Mesenchymal stem cell (in vitro differentiated cells and primary cell): ENCODE results near the gene MAU2.
A peak's percentile ranks its signal among the peaks of the same experiment; 100 is the strongest.

Experiments used
- DNase-seq: peaks from one replicate; pipeline ENCODE4 v3.0.0-alpha.2; 2013
- H2AFZ ChIP-seq: one replicate; pipeline ENCODE4 v1.6.1; 2013; ENCODE audit warnings: low read depth, mild to moderate bottlenecking, control low read depth, inconsistent platforms, low read length, moderate library complexity
- H2AK5ac ChIP-seq: 2 replicates; pipeline ENCODE4 v1.6.1; 2013; ENCODE audit warnings: low read length, moderate library complexity, mild to moderate bottlenecking, inconsistent platforms; ENCODE audit not compliant: severe bottlenecking
- H2BK120ac ChIP-seq: one replicate; pipeline ENCODE4 v1.6.1; 2013; ENCODE audit warnings: low read depth, mild to moderate bottlenecking, inconsistent platforms, low read length, moderate library complexity
- H2BK12ac ChIP-seq, 2 experiments: one replicate each; pipeline ENCODE4 v1.6.1; 2013; ENCODE audit warnings: inconsistent platforms in 2 of 2, low read length in 2 of 2, mild to moderate bottlenecking in 2 of 2, moderate library complexity in 2 of 2, control low read depth in 1 of 2
- H2BK15ac ChIP-seq: one replicate; pipeline ENCODE4 v1.6.1; 2013; ENCODE audit warnings: mild to moderate bottlenecking, low read depth, inconsistent platforms; ENCODE audit not compliant: poor library complexity, severe bottlenecking
- H2BK5ac ChIP-seq: 2 replicates; pipeline ENCODE4 v1.6.1; 2013; ENCODE audit warnings: low read depth, mild to moderate bottlenecking, low read length, control low read depth, inconsistent platforms; ENCODE audit not compliant: poor library complexity, severe bottlenecking
- H3K14ac ChIP-seq, 2 experiments: one replicate each; pipeline ENCODE4 v1.6.1; 2013; ENCODE audit warnings: inconsistent platforms in 2 of 2, low read length in 2 of 2, control low read depth in 1 of 2, mild to moderate bottlenecking in 1 of 2, moderate library complexity in 1 of 2
- H3K18ac ChIP-seq, 2 experiments: one replicate each; pipeline ENCODE4 v1.6.1; 2013; ENCODE audit warnings: inconsistent platforms in 2 of 2, low read length in 2 of 2, control low read depth in 1 of 2, low read depth in 1 of 2, mild to moderate bottlenecking in 1 of 2
- H3K23ac ChIP-seq, 2 experiments: one replicate each; pipeline ENCODE4 v1.6.1; 2013; ENCODE audit warnings: inconsistent platforms in 2 of 2, low read length in 2 of 2, mild to moderate bottlenecking in 2 of 2, moderate library complexity in 2 of 2, control low read depth in 1 of 2
- H3K27ac ChIP-seq: 2 replicates; pipeline ENCODE4 v1.5.1; 2013; ENCODE audit warnings: mild to moderate bottlenecking, moderate library complexity, low read length, control low read depth, inconsistent platforms; ENCODE audit not compliant: poor library complexity, severe bottlenecking
- H3K27me3 ChIP-seq, 2 experiments: 2 replicates each; pipeline versions ENCODE4 v1.6.1 to v1.7.0; 2013; ENCODE audit warnings: low read length in 2 of 2, mild to moderate bottlenecking in 2 of 2, moderate library complexity in 2 of 2, control low read depth in 1 of 2, inconsistent platforms in 1 of 2; ENCODE audit not compliant: control insufficient read depth in 1 of 2, insufficient read depth in 1 of 2
- H3K36me3 ChIP-seq, 2 experiments: 2 replicates each; pipeline versions ENCODE4 v1.6.1 to v1.7.0; 2013; ENCODE audit warnings: low read length in 2 of 2, control low read depth in 1 of 2, inconsistent platforms in 1 of 2, low read depth in 1 of 2, mild to moderate bottlenecking in 1 of 2; ENCODE audit not compliant: insufficient read depth in 2 of 2, control insufficient read depth in 1 of 2
- H3K4ac ChIP-seq, 2 experiments: one replicate each; pipeline ENCODE4 v1.6.1; 2013; ENCODE audit warnings: inconsistent platforms in 2 of 2, low read length in 2 of 2, mild to moderate bottlenecking in 2 of 2, moderate library complexity in 2 of 2, control low read depth in 1 of 2, low read depth in 1 of 2
- H3K4me1 ChIP-seq: 2 replicates; pipeline ENCODE4 v1.6.1; 2013; ENCODE audit warnings: low read depth, low read length, control low read depth; ENCODE audit not compliant: control insufficient read depth, insufficient read depth
- H3K4me2 ChIP-seq: 2 replicates; pipeline ENCODE4 v1.6.1; 2013; ENCODE audit warnings: low read length, mild to moderate bottlenecking, inconsistent platforms; ENCODE audit not compliant: poor library complexity, severe bottlenecking
- H3K4me3 ChIP-seq, 2 experiments: 2 replicates each; pipeline versions ENCODE4 v1.5.1 to v1.7.0; 2013; ENCODE audit warnings: low read length in 2 of 2, mild to moderate bottlenecking in 2 of 2, control low read depth in 1 of 2, low read depth in 1 of 2; ENCODE audit not compliant: insufficient read depth in 1 of 2
- H3K79me1 ChIP-seq: replicated peaks from 2 replicates; pipeline ENCODE4 v1.6.1; 2013; ENCODE audit warnings: mild to moderate bottlenecking, control low read depth, low read length, inconsistent platforms; ENCODE audit not compliant: poor library complexity, severe bottlenecking
- H3K9ac ChIP-seq: 2 replicates; pipeline ENCODE4 v1.7.0; 2013; ENCODE audit warnings: mild to moderate bottlenecking, low read length, moderate library complexity
- H3K9me3 ChIP-seq: 2 replicates; pipeline ENCODE4 v1.7.0; 2013; ENCODE audit warnings: mild to moderate bottlenecking, low read length; ENCODE audit not compliant: control insufficient read depth
- H4K8ac ChIP-seq: one replicate; pipeline ENCODE4 v1.6.1; 2013; ENCODE audit warnings: inconsistent platforms, mild to moderate bottlenecking, low read length, moderate library complexity
- H4K91ac ChIP-seq: one replicate; pipeline ENCODE4 v1.6.1; 2013; ENCODE audit warnings: mild to moderate bottlenecking, low read length, inconsistent platforms
- WGBS: methylation state at CpG from one replicate; pipeline ENCODE4 v1.1.7; 2013; ENCODE audit warnings: mixed read lengths; 5-methylcytosine and 5-hydroxymethylcytosine counted together

The MAU2 gene

GRCh38 chr19:19274716-19275565, 45.7 kb upstream of the MAU2 start:
- H2BK5ac ChIP-seq: no peak overlapping the region
- H3K18ac ChIP-seq: no peak overlapping the region
- DNase-seq: no peak
- H2AFZ ChIP-seq: no peak overlapping the region
- no peak overlapping the region for H2BK15ac ChIP-seq
- no peak overlapping the region for H3K14ac ChIP-seq
- no peak overlapping the region for H4K8ac ChIP-seq
- H3K9ac ChIP-seq: no peak overlapping the region
- no peak overlapping the region for H3K4me2 ChIP-seq
- peaks cover 5% of the 10 kb centered on the region for H3K79me1 ChIP-seq
- H3K23ac ChIP-seq: no peak overlapping the region
- H2BK12ac ChIP-seq: peak overlapping the region in 1 of 2 experiments; percentile 51
- H3K36me3 ChIP-seq: peaks cover 43 to 53% of the 10 kb centered on the region in 2 experiments
- H3K9me3 ChIP-seq: no peaks in the 10 kb centered on the region
- H2AK5ac ChIP-seq: no peak overlapping the region
- H3K27ac ChIP-seq: no peak overlapping the region
- peak overlapping the region; percentile 92 for H4K91ac ChIP-seq
- 89% methylated on average over 9 of the region's 9 CpGs for WGBS
- no peak overlapping the region for H3K4ac ChIP-seq
- no peak overlapping the region for H2BK120ac ChIP-seq
- H3K27me3 ChIP-seq: peaks cover 8 to 30% of the 10 kb centered on the region in 2 experiments
- H3K4me1 ChIP-seq: peaks cover 46% of the 10 kb centered on the region
- no peak overlapping the region for H3K4me3 ChIP-seq

- Histone ChIP-seq H2BK5ac (no peak overlapping the region), H3K9ac (no peak overlapping the region), H3K36me3 (peaks cover 54 to 62% of the 10 kb centered on the region in 2 experiments), H4K8ac (peak overlapping the region; percentile 33), H3K14ac (no peak overlapping the region), H3K18ac (peak overlapping the region in 1 of 2 experiments; percentile 82), H3K4me3 (no peak overlapping the region), H3K4me2 (no peak overlapping the region), H2BK120ac (no peak overlapping the region), H3K9me3 (no peaks in the 10 kb centered on the region), H3K27me3 (peaks cover 0 to 19% of the 10 kb centered on the region in 2 experiments), H3K23ac (no peak overlapping the region), H2AK5ac (no peak overlapping the region), H4K91ac (no peak overlapping the region), H2BK15ac (no peak overlapping the region), H3K27ac (peak overlapping the region; percentile 81), H2AFZ (no peak overlapping the region), H2BK12ac (no peak overlapping the region), H3K4me1 (peaks cover 58% of the 10 kb centered on the region), H3K4ac (no peak overlapping the region), H3K79me1 (peaks cover 6% of the 10 kb centered on the region)
- WGBS: 43% methylated on average over 12 of the region's 12 CpGs
- peak; percentile 88 for DNase-seq
Observed at GRCh38 chr19:19276386-19276785, 44.2 kb upstream of the MAU2 start.

- Histone ChIP-seq H3K27ac (peak overlapping the region; percentile 81), H4K91ac (peak overlapping the region; percentile 22), H3K18ac (peak overlapping the region in 1 of 2 experiments; percentile 82), H2BK15ac (no peak overlapping the region), H2BK12ac (no peak overlapping the region), H3K4me3 (no peak overlapping the region), H2BK120ac (no peak overlapping the region), H2AK5ac (peak overlapping the region; percentile 0), H3K9ac (no peak overlapping the region), H3K4me1 (peaks cover 58% of the 10 kb centered on the region), H3K79me1 (peaks cover 6% of the 10 kb centered on the region), H3K4me2 (no peak overlapping the region), H3K4ac (no peak overlapping the region), H4K8ac (peak overlapping the region; percentile 33), H3K36me3 (peaks cover 59 to 67% of the 10 kb centered on the region in 2 experiments), H3K23ac (no peak overlapping the region), H3K14ac (no peak overlapping the region), H3K9me3 (no peaks in the 10 kb centered on the region), H2BK5ac (no peak overlapping the region), H2AFZ (no peak overlapping the region), H3K27me3 (peaks cover 0 to 17% of the 10 kb centered on the region in 2 experiments)
- DNase-seq: no peak
- 96% methylated on average over 19 of the region's 20 CpGs for WGBS
Observed at GRCh38 chr19:19276851-19277250, 43.8 kb upstream of the MAU2 start.

GRCh38 chr19:19278315-19278714, 42.3 kb upstream of the MAU2 start:
- Histone ChIP-seq H3K9ac (no peak overlapping the region), H2BK15ac (no peak overlapping the region), H2BK12ac (no peak overlapping the region), H3K23ac (no peak overlapping the region), H4K8ac (no peak overlapping the region), H3K18ac (no peak overlapping the region), H3K79me1 (peaks cover 5% of the 10 kb centered on the region), H3K4me3 (no peak overlapping the region), H3K4me2 (no peak overlapping the region), H4K91ac (no peak overlapping the region), H3K14ac (no peak overlapping the region), H3K27ac (peak overlapping the region; percentile 38), H3K4ac (no peak overlapping the region), H3K27me3 (peaks cover 0 to 6% of the 10 kb centered on the region in 2 experiments), H2BK5ac (no peak overlapping the region), H3K4me1 (peaks cover 48% of the 10 kb centered on the region), H2AFZ (no peak overlapping the region), H2AK5ac (peak overlapping the region; percentile 38), H2BK120ac (no peak overlapping the region), H3K9me3 (no peaks in the 10 kb centered on the region), H3K36me3 (peaks cover 62 to 70% of the 10 kb centered on the region in 2 experiments)
- 94% methylated on average over 7 of the region's 7 CpGs for WGBS
- DNase-seq: no peak
